H1 (cell line): ENCODE measurements around the gene GNG7. TPM values are rescaled to one million over a fixed set of nuclear protein-coding genes. Genes with fewer than 3 reads are reported as not detected.
"Not testable (repeated sequence)": the region's sequence is repeated elsewhere in the genome, so short reads cannot be mapped to it uniquely, and the experiment has no call there.

Experiments used
- CTCF ChIA-PET: fragments of 300-600 bp; sonication (Branson Sonifier 250); formaldehyde crosslinking; loops from one replicate; lab custom pipeline; 2021; ENCODE audit not compliant: partially characterized antibody; lab: Charles Lee
- POLR2A ChIA-PET: fragments of 300-600 bp; sonication (Branson Sonifier 250); formaldehyde crosslinking; loops from one replicate; lab custom pipeline; 2021; ENCODE audit warnings: inconsistent platforms; ENCODE audit not compliant: partially characterized antibody; lab: Charles Lee
- DNase-seq, 2 experiments: peaks; one replicate each; pipeline versions ENCODE4 v3.0.0 to v3.0.0-alpha.2; 2010 to 2022; ENCODE audit warnings: low spot score in 2 of 2, low read depth in 1 of 2, mixed read lengths in 1 of 2
- FAIRE-seq: peaks from 2 replicates; lab custom pipeline; 2011; peaks lifted over from hg19 to GRCh38; lab: Jason Lieb, UNC
- H2AFZ ChIP-seq: 2 replicates; pipeline ENCODE4 v1.8.1; 2012; ENCODE audit warnings: low read length, inconsistent platforms
- H2AK5ac ChIP-seq: 2 replicates; pipeline ENCODE4 v1.6.1; 2013; ENCODE audit warnings: low read depth, low read length
- H2BK120ac ChIP-seq: replicated peaks from 2 replicates; pipeline ENCODE3; 2013; ENCODE audit warnings: low read depth, low read length, inconsistent platforms
- H2BK12ac ChIP-seq: 2 replicates; pipeline ENCODE4 v1.6.1; 2013; ENCODE audit warnings: low read depth, low read length
- H2BK15ac ChIP-seq: 2 replicates; pipeline ENCODE4 v1.6.1; 2013; ENCODE audit warnings: low read length
- H2BK20ac ChIP-seq: 2 replicates; pipeline ENCODE4 v1.6.1; 2013; ENCODE audit warnings: low read length
- H2BK5ac ChIP-seq: 2 replicates; pipeline ENCODE4 v1.6.1; 2013; ENCODE audit warnings: low read depth, low read length
- H3K14ac ChIP-seq: 2 replicates; pipeline ENCODE4 v1.6.1; 2013; ENCODE audit warnings: inconsistent platforms; ENCODE audit not compliant: insufficient read length
- H3K18ac ChIP-seq: 2 replicates; pipeline ENCODE4 v1.6.1; 2013; ENCODE audit warnings: low read length; ENCODE audit errors: extremely low read depth
- H3K23ac ChIP-seq: 2 replicates; pipeline ENCODE4 v1.6.1; 2013; ENCODE audit warnings: inconsistent platforms; ENCODE audit not compliant: insufficient read length
- H3K23me2 ChIP-seq: 2 replicates; pipeline ENCODE4 v1.6.1; 2013; ENCODE audit warnings: low read depth, low read length
- H3K27ac ChIP-seq: 2 replicates; pipeline ENCODE4 v1.6.1; 2011; ENCODE audit warnings: low read depth, low read length, inconsistent platforms
- H3K27me3 ChIP-seq, 4 experiments: replicated peaks in 1 of 4; 1 replicate in 1 of 4; 2 replicates in 3 of 4; pipeline versions ENCODE4 v1.6.1 to v1.8.1; 2011 to 2013; ENCODE audit warnings: low read length in 3 of 4, mild to moderate bottlenecking in 3 of 4, inconsistent platforms in 2 of 4, mixed read lengths in 2 of 4, moderate library complexity in 1 of 4; ENCODE audit not compliant: control insufficient read depth in 3 of 4, insufficient read depth in 3 of 4; ENCODE audit errors: extremely low read depth in 1 of 4
- H3K36me3 ChIP-seq, 4 experiments: 2 replicates each; pipeline versions ENCODE4 v1.6.1 to v1.8.1; 2011 to 2013; ENCODE audit warnings: mild to moderate bottlenecking in 4 of 4, low read length in 3 of 4, moderate library complexity in 2 of 4, control low read depth in 1 of 4, inconsistent platforms in 1 of 4; ENCODE audit not compliant: insufficient read depth in 4 of 4, control insufficient read depth in 2 of 4
- H3K4ac ChIP-seq: replicated peaks from 2 replicates; pipeline ENCODE3; 2013; ENCODE audit warnings: low read length, low read depth, mixed read lengths, inconsistent platforms; ENCODE audit not compliant: insufficient read length
- H3K4me1 ChIP-seq, 4 experiments: replicated peaks in 1 of 4; 1 replicate in 1 of 4; 2 replicates in 3 of 4; pipeline versions ENCODE4 v1.6.1 to v1.8.1; 2011 to 2013; ENCODE audit warnings: low read length in 3 of 4, inconsistent platforms in 2 of 4, mixed read lengths in 1 of 4; ENCODE audit not compliant: insufficient read depth in 4 of 4, control insufficient read depth in 3 of 4
- H3K4me2 ChIP-seq, 2 experiments: 2 replicates each; pipeline versions ENCODE4 v1.6.1 to v1.8.1; 2011 to 2013; ENCODE audit warnings: low read depth in 2 of 2, low read length in 2 of 2, control low read depth in 1 of 2, inconsistent platforms in 1 of 2, mild to moderate bottlenecking in 1 of 2; ENCODE audit not compliant: insufficient read depth in 1 of 2
- H3K4me3 ChIP-seq, 4 experiments: fragments of 200-600, 300-600 bp in 1 of 4; sonication (generic), shearing (Covaris generic), sonication (Bioruptor Twin) in 1 of 4; 2 replicates each; pipeline versions ENCODE4 v1.5.1 to v1.8.1; 2011 to 2016; ENCODE audit warnings: low read length in 4 of 4, low read depth in 3 of 4, control low read depth in 2 of 4, inconsistent platforms in 2 of 4, mild to moderate bottlenecking in 2 of 4, mixed read lengths in 1 of 4, moderate library complexity in 1 of 4; ENCODE audit not compliant: insufficient read depth in 2 of 4; ENCODE audit errors: extremely low read depth in 1 of 4
- H3K56ac ChIP-seq: replicated peaks from 2 replicates; pipeline ENCODE3; 2013; ENCODE audit warnings: low read depth, mild to moderate bottlenecking, mixed read lengths, low read length, inconsistent platforms; ENCODE audit not compliant: insufficient read length
- H3K79me1 ChIP-seq: 2 replicates; pipeline ENCODE4 v1.6.1; 2013; ENCODE audit warnings: low read depth, low read length, control low read depth
- H3K79me2 ChIP-seq, 2 experiments: 2 replicates each; pipeline versions ENCODE4 v1.6.1 to v1.8.1; 2012 to 2013; ENCODE audit warnings: low read length in 2 of 2, mild to moderate bottlenecking in 2 of 2, inconsistent platforms in 1 of 2; ENCODE audit not compliant: insufficient read depth in 2 of 2, control insufficient read depth in 1 of 2
- H3K9ac ChIP-seq, 4 experiments: replicated peaks in 1 of 4; 1 replicate in 1 of 4; 2 replicates in 3 of 4; pipeline versions ENCODE4 v1.6.1 to v1.8.1; 2011 to 2013; ENCODE audit warnings: low read depth in 3 of 4, low read length in 3 of 4, control low read depth in 2 of 4, mild to moderate bottlenecking in 2 of 4, moderate library complexity in 2 of 4, inconsistent platforms in 1 of 4; ENCODE audit errors: extremely low read depth in 1 of 4
- H3K9me3 ChIP-seq, 2 experiments: 2 replicates each; pipeline versions ENCODE4 v1.6.1 to v1.8.1; 2012 to 2013; ENCODE audit warnings: mild to moderate bottlenecking in 2 of 2, moderate library complexity in 2 of 2, control low read depth in 1 of 2, inconsistent platforms in 1 of 2, low read depth in 1 of 2, low read length in 1 of 2, mixed read lengths in 1 of 2; ENCODE audit not compliant: insufficient read depth in 2 of 2
- H4K20me1 ChIP-seq, 2 experiments: replicated peaks in 1 of 2; 2 replicates each; pipeline versions ENCODE3 to v1.8.1; 2011 to 2013; ENCODE audit warnings: inconsistent platforms in 2 of 2, low read length in 2 of 2, mild to moderate bottlenecking in 1 of 2; ENCODE audit not compliant: insufficient read depth in 2 of 2, control insufficient read depth in 1 of 2
- H4K5ac ChIP-seq: 2 replicates; pipeline ENCODE4 v1.6.1; 2013; ENCODE audit warnings: low read length, low read depth, mixed read lengths, inconsistent platforms; ENCODE audit not compliant: insufficient read length
- H4K8ac ChIP-seq: 2 replicates; pipeline ENCODE4 v1.8.0; 2013; ENCODE audit warnings: mild to moderate bottlenecking, moderate library complexity, low read length, inconsistent platforms; ENCODE audit not compliant: insufficient read depth; ENCODE audit errors: extremely low read depth
- H4K91ac ChIP-seq: replicated peaks from 2 replicates; pipeline ENCODE3; 2013; ENCODE audit warnings: low read length, mixed read lengths, inconsistent platforms; ENCODE audit not compliant: insufficient read length
- WGBS, 2 experiments: shearing (Covaris generic) in 1 of 2; methylation state at CpG; one replicate each; pipeline versions ENCODE4 v1.1.6 to v1.1.7; 2013 to 2015; ENCODE audit warnings: low lambda C conversion rate in 2 of 2, mixed read lengths in 2 of 2, inconsistent platforms in 1 of 2, low coverage in 1 of 2, missing lambda C conversion rate in 1 of 2; ENCODE audit not compliant: insufficient replicate concordance in 2 of 2, insufficient coverage in 1 of 2, insufficient read length in 1 of 2; ENCODE audit errors: extremely low coverage in 1 of 2, missing lambda C conversion rate in 1 of 2; 5-methylcytosine and 5-hydroxymethylcytosine counted together
- polyA plus RNA-seq, 7 experiments: library from polyadenylated mRNA; depleted of rRNA in 3 of 7; stranded (reverse) in 5 of 7; unstranded in 2 of 7; fragments of >200 nt in 5 of 7; fragments of 200-250 nt in 2 of 7; gene quantifications; 1 replicate in 5 of 7; 2 replicates in 1 of 7; 4 replicates in 1 of 7; pipeline versions ENCODE4 v1.2.1 to v1.2.3, GENCODE V29; 2011 to 2013; ENCODE audit warnings: missing spikeins in 2 of 7, mixed read lengths in 2 of 7
- total RNA-seq: library from RNA; stranded (reverse); fragmentation: NEBNext Ultra II Directional; extraction: Animal tissue kit (Norgen Biotek cat#: 25700); gene quantifications from 2 replicates; pipeline ENCODE4 v1.2.1, GENCODE V29; 2021

Gene GNG7
- total and polyA plus RNA-seq, 2 of the 8 experiments (the other 6 are each of a cell fraction or from before 2014, with no cell fraction given) = 2.8 to 7.8 TPM

DNA sequence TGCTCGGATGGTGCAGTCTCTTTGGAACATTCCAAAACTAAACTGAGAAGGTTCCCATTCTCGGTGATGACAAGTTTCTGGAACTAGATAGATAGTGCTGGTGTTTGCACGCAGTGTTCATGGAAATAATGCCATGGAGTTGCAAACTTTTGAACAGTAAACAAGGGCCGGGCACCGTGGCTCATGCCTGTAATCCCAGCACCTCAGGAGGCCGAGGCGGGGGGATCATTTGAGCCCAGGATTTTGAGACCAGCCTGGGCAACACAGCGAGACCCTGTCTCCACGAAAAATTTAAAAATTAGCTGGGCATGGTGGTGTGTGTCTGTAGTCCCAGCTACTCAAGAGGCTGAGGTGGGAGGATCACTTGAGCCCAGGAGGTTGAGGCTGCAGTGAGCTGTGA lies 95.7 kb downstream of the GNG7 start:
- not testable (repeated sequence) for FAIRE-seq
- POLR2A ChIA-PET = interaction anchor here (3.2 to 12.5 kb wide), 3 partner anchors 8 to 130 kb away, joined by 9 to 135 read pairs (median 95); partner anchors contain the start of gene GADD45B

DNA sequence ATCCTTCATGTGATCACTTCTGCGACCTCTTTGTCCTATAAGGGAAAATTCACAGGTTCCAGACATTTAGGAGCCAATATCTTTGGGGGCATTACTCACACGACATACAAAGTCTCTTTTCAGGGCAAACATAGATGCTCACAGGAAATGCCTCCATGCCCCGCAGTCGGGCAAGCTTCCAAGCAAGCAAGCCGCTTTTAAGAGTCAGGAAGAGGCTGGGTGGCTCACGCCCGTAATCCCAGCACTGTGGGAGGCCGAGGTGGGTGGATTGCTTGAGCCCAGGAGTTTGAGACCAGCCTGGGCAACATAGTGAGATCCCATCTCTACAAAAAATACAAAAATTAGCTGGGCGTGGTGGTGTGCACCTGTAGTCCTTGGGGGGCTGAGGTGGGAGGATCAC lies 96.6 kb downstream of the GNG7 start:
- H3K4me2 ChIP-seq, H2BK20ac ChIP-seq, H4K8ac ChIP-seq, H3K4ac ChIP-seq, H3K23me2 ChIP-seq, H4K20me1 ChIP-seq, H3K27me3 ChIP-seq, H3K23ac ChIP-seq, H3K36me3 ChIP-seq, H3K18ac ChIP-seq, H4K5ac ChIP-seq, H2AFZ ChIP-seq, H4K91ac ChIP-seq, H3K9ac ChIP-seq, H2BK5ac ChIP-seq, H3K27ac ChIP-seq, H3K9me3 ChIP-seq, H3K79me1 ChIP-seq, H3K4me3 ChIP-seq, H3K56ac ChIP-seq, DNase-seq, H2BK12ac ChIP-seq, H3K79me2 ChIP-seq, H2AK5ac ChIP-seq, FAIRE-seq, H2BK15ac ChIP-seq, H3K14ac ChIP-seq, H2BK120ac ChIP-seq: not testable (repeated sequence)
- 94% methylated on average over 9 of the region's 9 CpGs; no CpG with 5 or more reads in 1 of the 2 experiments for WGBS, 2 experiments
- peaks cover 0 to 11% (median 2%) of the 10 kb centered on the region in 4 experiments; a peak in 4 of 7 replicates for H3K4me1 ChIP-seq
- ChIA-PET POLR2A (interaction anchor here (10.2 kb wide), 1 partner anchor 129 kb away, joined by 95 read pairs; the partner anchor contains the start of gene GADD45B), CTCF (interaction anchor here (0.6 to 1.3 kb wide), 4 partner anchors 8 to 133 kb away, joined by 3 to 6 read pairs (median 4); no protein-coding TSS in a partner anchor)

More for the DNA sequence above, 95.7 kb downstream of the GNG7 start:
- H3K23me2 ChIP-seq, H3K79me2 ChIP-seq, H2BK20ac ChIP-seq, H3K9ac ChIP-seq, H2AK5ac ChIP-seq, H2BK15ac ChIP-seq, H2BK120ac ChIP-seq, H2AFZ ChIP-seq, H3K27ac ChIP-seq, H2BK12ac ChIP-seq, H3K4ac ChIP-seq, H4K20me1 ChIP-seq, H3K56ac ChIP-seq, H2BK5ac ChIP-seq, H4K91ac ChIP-seq, H4K8ac ChIP-seq, H3K18ac ChIP-seq, H4K5ac ChIP-seq, H3K79me1 ChIP-seq, H3K4me3 ChIP-seq, H3K27me3 ChIP-seq, DNase-seq, H3K23ac ChIP-seq, H3K4me2 ChIP-seq, H3K9me3 ChIP-seq, H3K14ac ChIP-seq, H3K36me3 ChIP-seq: not testable (repeated sequence)
- peaks cover 0 to 11% (median 2%) of the 10 kb centered on the region in 4 experiments; a peak in 4 of 7 replicates for H3K4me1 ChIP-seq
- CTCF ChIA-PET = interaction anchor here (0.6 to 7.9 kb wide), 4 partner anchors 11 to 128 kb away, joined by 3 to 96 read pairs (median 6); partner anchors contain the start of gene GADD45B
- 91% methylated on average over 9 of the region's 9 CpGs; no CpG with 5 or more reads in 1 of the 2 experiments for WGBS, 2 experiments
